ENCODE data around the gene DNAJB4.
A peak's percentile ranks its signal among the peaks of the same experiment; 100 is the strongest.

Gene DNAJB4

DNA sequence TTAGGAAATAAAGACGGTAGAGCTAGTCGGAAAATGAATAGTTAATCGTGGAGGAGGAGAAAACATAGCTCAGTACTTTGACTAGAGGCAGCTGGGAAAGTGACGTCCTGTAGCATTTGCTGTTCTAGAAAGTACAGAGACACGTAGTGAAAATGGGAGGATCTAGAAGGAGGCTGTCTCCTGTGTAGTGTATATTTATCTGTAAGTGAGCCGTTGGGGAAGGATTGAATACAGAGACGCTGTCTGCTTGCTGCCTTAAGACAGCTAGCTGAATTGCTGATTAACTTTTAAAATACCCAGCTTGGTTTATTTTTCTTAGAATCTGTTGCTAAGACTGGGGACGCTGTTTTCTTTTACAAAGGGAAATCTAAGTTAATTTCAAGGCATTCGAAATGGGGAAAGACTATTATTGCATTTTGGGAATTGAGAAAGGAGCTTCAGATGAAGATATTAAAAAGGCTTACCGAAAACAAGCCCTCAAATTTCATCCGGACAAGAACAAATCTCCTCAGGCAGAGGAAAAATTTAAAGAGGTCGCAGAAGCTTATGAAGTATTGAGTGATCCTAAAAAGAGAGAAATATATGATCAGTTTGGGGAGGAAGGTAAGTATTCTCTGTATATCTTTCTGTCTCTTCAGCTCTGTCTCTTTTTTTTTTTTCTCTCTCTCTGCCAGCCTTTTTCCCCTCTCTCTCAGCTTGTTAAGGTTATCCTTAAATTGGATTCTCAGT is at the start of gene DNAJB4:
DNAJB4 (plus strand) TSS at position 221 of the 729 bp plus-strand sequence; CDS start at position 393, 172 bp downstream.
- Histone ChIP-seq H3K4me1 (ENCODE audit: control insufficient read depth, low read depth, low read length) (peaks cover 15% of the 10 kb centered on the region), H3K4me3 (ENCODE audit: low read length) (peak within 1 kb of the TSS; percentile 64), H3K27ac (ENCODE audit: low read length) (peak within 1 kb of the TSS; percentile 87)

DNA sequence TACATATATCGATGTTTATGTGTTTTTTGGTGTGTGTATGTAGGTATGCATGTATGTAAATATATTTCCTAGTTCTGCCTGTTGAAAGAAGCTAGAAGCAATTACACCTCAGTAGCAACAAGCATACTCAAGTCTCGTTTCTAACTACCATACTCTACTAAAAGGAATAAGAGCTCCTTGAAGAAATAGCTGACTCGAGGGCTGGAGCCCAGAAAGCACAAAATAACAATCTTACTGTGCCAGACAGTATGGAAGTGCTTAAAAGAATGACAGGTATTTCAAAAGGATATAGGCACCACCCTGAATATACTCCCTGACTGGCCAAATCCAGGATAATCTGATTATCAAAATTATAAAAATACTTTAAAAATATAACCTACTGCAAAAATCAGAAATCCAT is 49.0 kb upstream of the DNAJB4 start:
- Histone ChIP-seq H3K4me1 (ENCODE audit: control insufficient read depth, low read depth, low read length) (no peaks in the 10 kb centered on the region), H3K36me3 (ENCODE audit: control insufficient read depth, low read depth, low read length) (peaks cover 99% of the 10 kb centered on the region), H3K9me3 (ENCODE audit: control insufficient read depth, low read depth, low read length) (no peaks in the 10 kb centered on the region), H3K27ac (ENCODE audit: low read length) (no peak overlapping the region), H3K27me3 (ENCODE audit: control insufficient read depth, insufficient read depth, low read length) (no peaks in the 10 kb centered on the region), H3K4me3 (ENCODE audit: low read length) (no peak overlapping the region), H3K9ac (ENCODE audit: low read length) (no peak overlapping the region)

More for the DNA sequence above, at the start of gene DNAJB4:
- Histone ChIP-seq H3K27me3 (ENCODE audit: control insufficient read depth, insufficient read depth, low read length) (no peaks in the 10 kb centered on the region), H3K9me3 (ENCODE audit: control insufficient read depth, low read depth, low read length) (no peaks in the 10 kb centered on the region), H3K36me3 (ENCODE audit: control insufficient read depth, low read depth, low read length) (no peaks in the 10 kb centered on the region), H3K9ac (ENCODE audit: low read length) (peak within 1 kb of the TSS; percentile 80)

DNA sequence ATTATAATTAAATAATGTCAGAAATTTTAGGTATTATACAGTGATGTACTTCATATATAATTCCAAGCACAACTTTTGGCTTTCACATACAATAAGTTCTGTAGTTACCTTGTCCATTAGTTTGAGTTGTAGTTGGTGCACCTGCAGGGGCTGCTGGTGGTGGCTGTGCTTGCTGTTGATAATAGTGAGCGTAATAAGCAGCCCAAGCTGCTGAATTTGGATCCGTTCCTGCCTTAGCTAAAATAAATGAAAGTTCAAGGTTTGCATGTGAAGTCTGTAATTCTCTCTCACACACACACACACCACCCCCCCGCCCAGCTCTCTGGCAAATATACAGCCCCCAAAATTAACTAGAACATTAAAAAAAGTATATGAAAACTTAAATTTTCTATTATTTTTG is 48.3 kb upstream of the DNAJB4 start:
- Histone ChIP-seq H3K4me1 (ENCODE audit: control insufficient read depth, low read depth, low read length) (no peaks in the 10 kb centered on the region), H3K27me3 (ENCODE audit: control insufficient read depth, insufficient read depth, low read length) (no peaks in the 10 kb centered on the region), H3K9me3 (ENCODE audit: control insufficient read depth, low read depth, low read length) (no peaks in the 10 kb centered on the region), H3K9ac (ENCODE audit: low read length) (no peak overlapping the region), H3K4me3 (ENCODE audit: low read length) (no peak overlapping the region), H3K36me3 (ENCODE audit: control insufficient read depth, low read depth, low read length) (peaks cover 99% of the 10 kb centered on the region), H3K27ac (ENCODE audit: low read length) (no peak overlapping the region)

DNA sequence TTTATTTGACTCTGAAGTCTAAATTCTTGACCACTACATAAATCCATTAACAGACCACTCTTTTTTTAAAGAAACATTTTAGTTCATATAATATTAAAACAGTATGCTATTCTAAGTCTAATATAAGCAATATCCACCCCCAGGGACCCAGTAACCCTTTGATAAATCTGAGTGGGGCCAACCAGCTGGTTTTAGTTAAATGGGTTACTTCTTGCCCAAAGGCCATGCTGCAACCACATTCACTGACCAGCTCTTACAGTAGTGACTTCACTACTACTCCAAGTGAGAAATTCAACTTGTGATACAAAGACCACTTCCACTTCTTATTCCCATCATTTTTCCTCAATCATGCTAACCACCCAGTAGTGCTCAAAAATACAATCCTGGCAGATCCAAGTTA is 46.3 kb upstream of the DNAJB4 start:
- Histone ChIP-seq H3K9ac (ENCODE audit: low read length) (no peak overlapping the region), H3K9me3 (ENCODE audit: control insufficient read depth, low read depth, low read length) (no peaks in the 10 kb centered on the region), H3K4me1 (ENCODE audit: control insufficient read depth, low read depth, low read length) (no peaks in the 10 kb centered on the region), H3K36me3 (ENCODE audit: control insufficient read depth, low read depth, low read length) (peaks cover 100% of the 10 kb centered on the region), H3K27me3 (ENCODE audit: control insufficient read depth, insufficient read depth, low read length) (no peaks in the 10 kb centered on the region), H3K4me3 (ENCODE audit: low read length) (no peak overlapping the region), H3K27ac (ENCODE audit: low read length) (no peak overlapping the region)

DNA sequence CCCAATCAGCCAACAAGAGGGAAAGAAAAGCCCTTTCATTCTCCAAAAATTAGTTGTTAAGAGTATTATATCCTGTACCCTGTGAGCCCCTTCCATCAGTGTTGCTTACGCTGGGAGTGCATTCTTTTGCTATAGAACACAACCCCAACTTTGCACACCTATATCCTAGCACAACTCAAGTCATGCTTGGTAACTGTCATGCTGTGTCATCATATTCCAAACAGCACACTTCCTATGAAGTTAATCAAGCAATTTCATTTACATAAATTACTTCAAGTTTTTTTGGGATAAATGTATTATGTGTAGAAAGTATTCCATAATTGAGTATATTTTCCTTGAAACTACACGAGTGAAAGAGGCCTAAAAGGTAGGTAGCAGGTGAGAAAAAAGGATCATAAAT is 45.9 kb upstream of the DNAJB4 start:
- H3K9me3 ChIP-seq (ENCODE audit: control insufficient read depth, low read depth, low read length), result no peaks in the 10 kb centered on the region
- no peak overlapping the region for H3K4me3 ChIP-seq (ENCODE audit: low read length)
- peaks cover 100% of the 10 kb centered on the region for H3K36me3 ChIP-seq (ENCODE audit: control insufficient read depth, low read depth, low read length)
- no peaks in the 10 kb centered on the region for H3K4me1 ChIP-seq (ENCODE audit: control insufficient read depth, low read depth, low read length)
- H3K9ac ChIP-seq (ENCODE audit: low read length), result no peak overlapping the region
- H3K27ac ChIP-seq (ENCODE audit: low read length), result no peak overlapping the region
- H3K27me3 ChIP-seq (ENCODE audit: control insufficient read depth, insufficient read depth, low read length), result no peaks in the 10 kb centered on the region

DNA sequence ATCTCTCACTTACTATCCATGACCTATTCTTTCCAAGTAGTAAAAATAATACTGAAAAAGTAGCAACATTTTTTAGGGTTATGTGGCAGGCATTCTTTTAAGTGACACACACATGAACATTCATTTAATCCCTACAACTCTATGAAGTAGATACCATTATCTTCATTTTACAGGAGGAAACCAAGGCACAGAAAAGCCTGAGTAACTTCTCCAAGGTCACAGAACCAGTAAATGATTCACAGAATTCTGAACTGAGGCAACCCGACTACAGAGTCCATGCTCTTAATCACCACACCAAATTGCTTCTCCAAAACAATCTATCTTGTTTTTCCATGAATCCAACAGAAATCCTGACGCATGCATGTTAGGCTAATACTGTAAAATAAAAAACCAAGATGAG is 43.3 kb upstream of the DNAJB4 start:
- no peaks in the 10 kb centered on the region for H3K9me3 ChIP-seq (ENCODE audit: control insufficient read depth, low read depth, low read length)
- no peak overlapping the region for H3K9ac ChIP-seq (ENCODE audit: low read length)
- no peak overlapping the region for H3K4me3 ChIP-seq (ENCODE audit: low read length)
- no peak overlapping the region for H3K27ac ChIP-seq (ENCODE audit: low read length)
- no peaks in the 10 kb centered on the region for H3K27me3 ChIP-seq (ENCODE audit: control insufficient read depth, insufficient read depth, low read length)
- H3K36me3 ChIP-seq (ENCODE audit: control insufficient read depth, low read depth, low read length), result peaks cover 100% of the 10 kb centered on the region
- H3K4me1 ChIP-seq (ENCODE audit: control insufficient read depth, low read depth, low read length), result no peaks in the 10 kb centered on the region

DNA sequence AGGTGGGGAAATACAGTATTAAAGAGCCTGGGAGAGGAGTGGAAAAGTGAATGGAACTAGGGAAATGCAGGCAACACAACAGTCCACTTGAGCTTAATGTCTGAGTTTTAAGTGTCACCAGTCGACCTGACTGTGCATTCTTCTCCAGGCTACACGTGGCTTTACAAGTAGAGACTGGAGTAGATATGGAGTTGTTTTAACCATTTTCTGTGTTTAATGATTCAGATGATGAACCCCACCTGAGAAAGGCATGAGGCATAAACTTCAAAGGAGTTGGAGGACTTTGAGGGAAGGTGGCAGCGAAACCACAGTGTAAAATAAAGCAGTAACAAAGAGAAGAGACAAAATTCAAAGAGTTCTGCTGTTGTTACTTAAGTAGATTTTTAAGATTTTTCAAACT is 38.4 kb upstream of the DNAJB4 start:
- Histone ChIP-seq H3K36me3 (ENCODE audit: control insufficient read depth, low read depth, low read length) (peaks cover 97% of the 10 kb centered on the region), H3K27ac (ENCODE audit: low read length) (no peak overlapping the region), H3K4me1 (ENCODE audit: control insufficient read depth, low read depth, low read length) (no peaks in the 10 kb centered on the region), H3K4me3 (ENCODE audit: low read length) (no peak overlapping the region), H3K9ac (ENCODE audit: low read length) (no peak overlapping the region), H3K9me3 (ENCODE audit: control insufficient read depth, low read depth, low read length) (no peaks in the 10 kb centered on the region), H3K27me3 (ENCODE audit: control insufficient read depth, insufficient read depth, low read length) (no peaks in the 10 kb centered on the region)

DNA sequence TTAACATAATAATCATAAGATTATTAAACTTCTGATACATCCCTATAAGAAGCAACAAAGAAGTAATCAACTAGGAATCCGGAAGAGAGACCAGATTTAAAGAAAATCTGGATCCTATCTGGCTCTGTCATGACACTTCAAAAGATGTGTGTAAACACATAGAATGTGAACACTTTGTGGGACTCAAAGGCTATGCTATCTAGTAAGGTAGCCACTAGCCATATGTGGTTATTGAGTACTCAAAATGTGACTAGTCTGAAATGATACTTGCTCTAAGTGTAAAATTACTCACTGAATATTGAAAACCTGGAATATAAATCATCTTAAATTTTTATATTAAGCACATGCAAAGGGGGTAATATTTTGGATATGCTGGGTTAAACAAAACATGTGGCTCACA is 34.5 kb upstream of the DNAJB4 start:
- H3K27me3 ChIP-seq (ENCODE audit: control insufficient read depth, insufficient read depth, low read length), result no peaks in the 10 kb centered on the region
- no peak overlapping the region for H3K27ac ChIP-seq (ENCODE audit: low read length)
- H3K4me1 ChIP-seq (ENCODE audit: control insufficient read depth, low read depth, low read length), result peaks cover 20% of the 10 kb centered on the region
- H3K36me3 ChIP-seq (ENCODE audit: control insufficient read depth, low read depth, low read length), result peaks cover 73% of the 10 kb centered on the region
- H3K9ac ChIP-seq (ENCODE audit: low read length), result no peak overlapping the region
- H3K4me3 ChIP-seq (ENCODE audit: low read length), result no peak overlapping the region
- no peaks in the 10 kb centered on the region for H3K9me3 ChIP-seq (ENCODE audit: control insufficient read depth, low read depth, low read length)

DNA sequence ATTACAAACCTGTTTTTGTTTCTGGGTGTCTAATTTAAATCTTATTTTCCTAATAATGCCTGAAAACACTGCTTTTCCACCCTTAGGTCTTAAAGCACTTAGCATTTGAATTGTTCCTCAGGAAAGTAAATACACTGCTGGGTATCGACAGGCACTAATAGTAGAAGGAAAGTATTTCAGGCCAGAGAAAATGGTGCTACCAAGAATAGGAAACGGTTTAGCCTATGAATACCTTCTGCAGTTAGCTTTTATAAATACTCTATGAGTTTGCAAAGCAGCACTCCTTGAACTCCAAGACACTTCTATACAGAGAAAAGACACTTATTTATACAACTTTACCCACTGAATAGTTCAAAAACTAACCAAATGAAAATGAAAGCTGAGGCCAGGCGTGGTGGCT is 32.7 kb upstream of the DNAJB4 start:
- peaks cover 38% of the 10 kb centered on the region for H3K4me1 ChIP-seq (ENCODE audit: control insufficient read depth, low read depth, low read length)
- no peak overlapping the region for H3K27ac ChIP-seq (ENCODE audit: low read length)
- H3K4me3 ChIP-seq (ENCODE audit: low read length), result peak overlapping the region; percentile 6
- H3K36me3 ChIP-seq (ENCODE audit: control insufficient read depth, low read depth, low read length), result peaks cover 58% of the 10 kb centered on the region
- H3K9me3 ChIP-seq (ENCODE audit: control insufficient read depth, low read depth, low read length), result no peaks in the 10 kb centered on the region
- no peaks in the 10 kb centered on the region for H3K27me3 ChIP-seq (ENCODE audit: control insufficient read depth, insufficient read depth, low read length)
- no peak overlapping the region for H3K9ac ChIP-seq (ENCODE audit: low read length)

DNA sequence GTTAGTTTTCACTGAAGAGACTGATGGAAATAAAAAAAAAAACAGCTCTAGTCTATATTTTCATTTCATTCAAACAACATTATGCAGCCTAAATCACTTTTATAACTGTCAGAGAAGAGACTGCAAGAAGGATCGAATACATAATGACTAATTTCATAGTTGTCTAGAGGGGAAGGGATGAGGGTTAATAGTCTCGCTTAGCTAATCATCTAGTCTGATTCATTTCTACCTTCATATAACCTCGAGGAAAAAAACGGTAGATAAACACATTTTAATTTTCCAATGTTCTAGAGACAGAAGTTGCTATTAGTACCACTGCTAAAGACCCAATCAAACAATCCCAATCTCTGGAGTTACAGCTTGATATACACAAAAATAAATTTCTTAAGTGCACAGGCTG is 29.4 kb upstream of the DNAJB4 start:
- H3K27ac ChIP-seq (ENCODE audit: low read length), result no peak overlapping the region
- peaks cover 3% of the 10 kb centered on the region for H3K9me3 ChIP-seq (ENCODE audit: control insufficient read depth, low read depth, low read length)
- H3K36me3 ChIP-seq (ENCODE audit: control insufficient read depth, low read depth, low read length), result peaks cover 26% of the 10 kb centered on the region
- peak overlapping the region; percentile 100 for H3K4me3 ChIP-seq (ENCODE audit: low read length)
- peaks cover 38% of the 10 kb centered on the region for H3K4me1 ChIP-seq (ENCODE audit: control insufficient read depth, low read depth, low read length)
- no peak overlapping the region for H3K9ac ChIP-seq (ENCODE audit: low read length)
- H3K27me3 ChIP-seq (ENCODE audit: control insufficient read depth, insufficient read depth, low read length), result no peaks in the 10 kb centered on the region

DNA sequence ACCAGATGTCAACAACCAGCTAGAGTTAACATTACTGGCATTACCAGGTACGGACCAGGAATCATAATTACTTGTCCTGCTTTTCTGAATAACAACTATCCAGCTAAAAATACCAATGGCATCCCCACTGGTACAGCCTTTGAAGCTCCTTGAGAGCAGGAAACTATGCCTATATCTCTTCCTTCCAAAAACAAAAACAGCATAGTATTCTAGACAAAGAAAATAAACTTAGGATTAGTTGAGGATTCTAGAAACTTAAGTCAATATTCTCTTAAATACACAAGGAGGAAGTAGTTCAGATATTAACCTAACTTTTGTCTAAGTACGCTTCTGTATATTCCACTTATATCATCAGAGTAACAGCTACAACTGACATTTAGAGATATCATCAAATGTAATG is 28.8 kb upstream of the DNAJB4 start:
- H3K27me3 ChIP-seq (ENCODE audit: control insufficient read depth, insufficient read depth, low read length), result no peaks in the 10 kb centered on the region
- H3K4me3 ChIP-seq (ENCODE audit: low read length), result peak overlapping the region; percentile 100
- peak overlapping the region; percentile 100 for H3K9ac ChIP-seq (ENCODE audit: low read length)
- H3K4me1 ChIP-seq (ENCODE audit: control insufficient read depth, low read depth, low read length), result peaks cover 42% of the 10 kb centered on the region
- H3K9me3 ChIP-seq (ENCODE audit: control insufficient read depth, low read depth, low read length), result peaks cover 3% of the 10 kb centered on the region
- H3K36me3 ChIP-seq (ENCODE audit: control insufficient read depth, low read depth, low read length), result peaks cover 22% of the 10 kb centered on the region
- no peak overlapping the region for H3K27ac ChIP-seq (ENCODE audit: low read length)

DNA sequence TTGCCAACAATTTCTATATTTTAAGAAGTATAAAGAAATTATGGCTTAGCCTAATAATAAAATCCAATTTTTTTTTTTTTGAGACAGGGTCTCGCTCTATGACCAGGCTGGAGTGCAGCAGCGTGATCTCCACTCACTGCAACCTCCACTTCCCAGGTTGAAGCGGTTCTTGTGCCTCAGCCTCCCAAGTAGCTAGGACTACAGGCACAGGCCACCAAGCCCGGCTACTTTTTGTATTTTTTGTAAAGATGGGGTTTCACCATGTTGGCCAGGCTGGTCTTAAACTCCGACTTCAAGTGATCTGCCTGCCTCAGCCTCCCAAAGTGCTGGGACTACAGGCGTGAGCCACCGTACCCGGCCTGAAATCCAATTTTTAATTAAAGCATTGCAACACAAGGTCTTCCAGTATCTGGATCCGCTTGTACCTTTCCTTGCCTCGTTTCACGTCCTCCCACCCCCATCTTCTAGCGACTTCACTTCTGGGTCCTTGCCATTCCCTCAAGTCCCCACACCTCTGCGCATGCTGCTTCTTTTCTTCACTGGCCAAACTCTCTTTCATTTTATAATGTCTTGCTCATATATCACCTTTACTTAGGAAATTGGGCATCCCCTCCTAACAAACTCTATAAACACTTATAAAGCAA is 28.2 kb upstream of the DNAJB4 start:
- Histone ChIP-seq H3K27ac (ENCODE audit: low read length) (no peak overlapping the region), H3K27me3 (ENCODE audit: control insufficient read depth, insufficient read depth, low read length) (no peaks in the 10 kb centered on the region), H3K36me3 (ENCODE audit: control insufficient read depth, low read depth, low read length) (peaks cover 17% of the 10 kb centered on the region), H3K9me3 (ENCODE audit: control insufficient read depth, low read depth, low read length) (peaks cover 3% of the 10 kb centered on the region), H3K9ac (ENCODE audit: low read length) (peak overlapping the region; percentile 100), H3K4me1 (ENCODE audit: control insufficient read depth, low read depth, low read length) (peaks cover 41% of the 10 kb centered on the region), H3K4me3 (ENCODE audit: low read length) (peak overlapping the region; percentile 100)
